GM10847 (cell line): ENCODE measurements around the gene RAPH1.

Experiments used
- POLR2A ChIP-seq: IDR thresholded peaks from 2 replicates; pipeline ENCODE4 v1.6.1; 2011; ENCODE audit not compliant: insufficient read length; ENCODE audit errors: extremely low read depth

The RAPH1 gene

GRCh38 chr2:203360833-203361430 is 174.2 kb downstream of the RAPH1 start:
- no peak for TF ChIP-seq POLR2A

- no peak for TF ChIP-seq POLR2A
Observed at GRCh38 chr2:203359450-203359849, 175.7 kb downstream of the RAPH1 start.

GRCh38 chr2:203354966-203355365 is 180.1 kb downstream of the RAPH1 start:
- no peak for TF ChIP-seq POLR2A

- TF ChIP-seq POLR2A, result no peak
Observed at GRCh38 chr2:203352604-203353255, 182.4 kb downstream of the RAPH1 start.

- no peak for TF ChIP-seq POLR2A
Observed at GRCh38 chr2:203347375-203347774, 187.7 kb downstream of the RAPH1 start.

GRCh38 chr2:203346612-203347011 is 188.5 kb downstream of the RAPH1 start:
- no peak for TF ChIP-seq POLR2A

GRCh38 chr2:203344667-203345066 is 190.4 kb downstream of the RAPH1 start:
- TF ChIP-seq POLR2A, result no peak
